VCaP (cell line): ENCODE data around the gene ASIP.
"Not testable (repeated sequence)": the region's sequence is repeated elsewhere in the genome, so short reads cannot be mapped to it uniquely, and the experiment has no call there.

ENCODE experiments used
- H3K27ac ChIP-seq: fragments of 450-650 bp; 2 replicates; pipeline ENCODE4 v1.5.1; 2017
- CTCF ChIP-seq: fragments of 450-650 bp; conservative IDR thresholded peaks from 2 replicates; pipeline ENCODE4 v1.5.1; 2017; ENCODE audit warnings: mild to moderate bottlenecking, moderate library complexity

ASIP gene

GRCh38 chr20:34210271-34210670, 31.0 kb upstream of the ASIP start:
- no peak for TF ChIP-seq CTCF
- H3K27ac ChIP-seq = no peak overlapping the region

GRCh38 chr20:34211591-34211990, 29.6 kb upstream of the ASIP start:
- TF ChIP-seq CTCF = no peak
- H3K27ac ChIP-seq = no peak overlapping the region

GRCh38 chr20:34213213-34213612, 28.0 kb upstream of the ASIP start:
- TF ChIP-seq CTCF = no peak
- no peak overlapping the region for H3K27ac ChIP-seq

GRCh38 chr20:34215711-34216381, 25.4 kb upstream of the ASIP start:
- TF ChIP-seq CTCF = peak; percentile 36; the same call in 1 of the 2 replicates
- H3K27ac ChIP-seq = peak overlapping the region; percentile 75

GRCh38 chr20:34216382-34216742, 24.9 kb upstream of the ASIP start:
- no peak for TF ChIP-seq CTCF
- peak overlapping the region; percentile 75 for H3K27ac ChIP-seq

- no peak overlapping the region for H3K27ac ChIP-seq
- no peak for TF ChIP-seq CTCF
These were observed 20.7 kb upstream of the ASIP start for GRCh38 chr20:34220561-34220960.

GRCh38 chr20:34222208-34222607, 19.0 kb upstream of the ASIP start:
- TF ChIP-seq CTCF = no peak
- no peak overlapping the region for H3K27ac ChIP-seq

GRCh38 chr20:34224251-34224650, 17.0 kb upstream of the ASIP start:
- not testable (repeated sequence) for H3K27ac ChIP-seq
